Left kidney (tissue), 2 donors: ENCODE results near the gene P2RX3. TPM values are rescaled to one million over a fixed set of nuclear protein-coding genes. Genes with fewer than 3 reads are reported as not detected.
A peak's percentile ranks its signal among the peaks of the same experiment; 100 is the strongest.
"Not testable (repeated sequence)": the region's sequence is repeated elsewhere in the genome, so short reads cannot be mapped to it uniquely, and the experiment has no call there.

ENCODE experiments used
- DNase-seq: peaks from one replicate; pipeline ENCODE4 v3.0.0-alpha.2; 2013
- polyA plus RNA-seq: library from polyadenylated mRNA; unstranded; fragments of 120-200 nt; gene quantifications from one replicate; pipeline ENCODE4 v1.2.1, GENCODE V29; 2013; ENCODE audit not compliant: insufficient read length

P2RX3 gene
- polyA plus RNA-seq, 1 donor: 0.40 TPM

GRCh38 chr11:57324154-57324885 is 13.8 kb upstream of the P2RX3 start:
- no peak for DNase-seq

GRCh38 chr11:57324886-57325734 is 13.0 kb upstream of the P2RX3 start, which contains the start of gene TNKS1BP1:
TNKS1BP1 (minus strand) TSS chr11:57324952; CDS start chr11:57321885, 3,067 bp downstream.
- peak; percentile 94 for DNase-seq

- no peak for DNase-seq
Measured at GRCh38 chr11:57325735-57326048, 12.5 kb upstream of the P2RX3 start.

GRCh38 chr11:57327721-57328120 is 10.4 kb upstream of the P2RX3 start:
- no peak for DNase-seq

- DNase-seq: no peak
Measured at GRCh38 chr11:57330029-57330428, 8.1 kb upstream of the P2RX3 start.

GRCh38 chr11:57331720-57332119 is 6.4 kb upstream of the P2RX3 start:
- DNase-seq: no peak

GRCh38 chr11:57332694-57333440 is 5.3 kb upstream of the P2RX3 start:
- no peak for DNase-seq

GRCh38 chr11:57335023-57335342 is 3.2 kb upstream of the P2RX3 start:
- DNase-seq: no peak

- DNase-seq: peak; percentile 83
Measured at GRCh38 chr11:57335343-57336110, 2.6 kb upstream of the P2RX3 start, which contains the start of gene SSRP1. SSRP1 (minus strand) TSS chr11:57335892; CDS start chr11:57335121, 771 bp downstream.

- no peak for DNase-seq
Measured at GRCh38 chr11:57336111-57336666, 2.0 kb upstream of the P2RX3 start.

- not testable (repeated sequence) for DNase-seq
Measured at GRCh38 chr11:57336856-57337255, 1.3 kb upstream of the P2RX3 start.

- no peak for DNase-seq
Measured at GRCh38 chr11:57339328-57339727, 1.2 kb downstream of the P2RX3 start.

GRCh38 chr11:57340039-57340615 is 2.0 kb downstream of the P2RX3 start:
- peak; percentile 76 for DNase-seq

GRCh38 chr11:57341250-57341808 is 3.2 kb downstream of the P2RX3 start:
- DNase-seq: no peak

GRCh38 chr11:57342702-57343101 is 4.5 kb downstream of the P2RX3 start:
- no peak for DNase-seq

GRCh38 chr11:57343825-57344224 is 5.7 kb downstream of the P2RX3 start:
- no peak for DNase-seq

GRCh38 chr11:57344826-57345225 is 6.7 kb downstream of the P2RX3 start:
- DNase-seq: no peak

GRCh38 chr11:57345555-57346211 is 7.5 kb downstream of the P2RX3 start:
- peak; percentile 65 for DNase-seq

- DNase-seq: no peak
Measured at GRCh38 chr11:57347336-57347735, 9.2 kb downstream of the P2RX3 start.

GRCh38 chr11:57348052-57348451 is 9.9 kb downstream of the P2RX3 start:
- DNase-seq: no peak
